Spleen (tissue), 11 donors: Measurements from ENCODE around the gene ELF1. TPM values are rescaled to one million over a fixed set of nuclear protein-coding genes. Genes with fewer than 3 reads are reported as not detected.

Source experiments
- DNase-seq: peaks from one replicate; pipeline ENCODE4 v3.0.0-alpha.2; 2020
- H3K27ac ChIP-seq, 8 donors: fragments of 200-600 bp; sonication (generic) in 7 of 8; 1 replicate in 4 of 8; 2 replicates in 4 of 8; pipeline versions ENCODE4 v1.5.0 to v1.8.0; 2016 to 2021; ENCODE audit warnings: inconsistent platforms in 4 of 8, mild to moderate bottlenecking in 4 of 8, moderate library complexity in 1 of 8
- H3K27me3 ChIP-seq, 7 donors: fragments of 200-600 bp; sonication (generic) in 6 of 7; replicated peaks in 1 of 7; 1 replicate in 4 of 7; 2 replicates in 3 of 7; pipeline versions ENCODE4 v1.5.0 to v1.8.0; 2016 to 2021; ENCODE audit warnings: inconsistent platforms in 3 of 7, mild to moderate bottlenecking in 1 of 7
- H3K36me3 ChIP-seq, 6 donors: fragments of 200-600 bp; sonication (generic) in 5 of 6; 1 replicate in 4 of 6; 2 replicates in 2 of 6; pipeline versions ENCODE4 v1.5.0 to v1.8.0; 2016 to 2021; ENCODE audit warnings: inconsistent platforms in 2 of 6
- H3K4me1 ChIP-seq, 6 donors: fragments of 200-600 bp; sonication (generic) in 5 of 6; 1 replicate in 3 of 6; 2 replicates in 3 of 6; pipeline versions ENCODE4 v1.5.0 to v1.8.0; 2016 to 2021; ENCODE audit warnings: inconsistent platforms in 3 of 6
- H3K4me3 ChIP-seq, 8 donors: fragments of 200-600 bp; sonication (generic) in 7 of 8; 1 replicate in 4 of 8; 2 replicates in 4 of 8; pipeline versions ENCODE4 v1.5.0 to v1.8.0; 2016 to 2021; ENCODE audit warnings: inconsistent platforms in 4 of 8, mild to moderate bottlenecking in 4 of 8, moderate library complexity in 2 of 8
- H3K9me3 ChIP-seq, 8 donors: fragments of 200-600 bp; sonication (generic) in 7 of 8; 1 replicate in 4 of 8; 2 replicates in 4 of 8; pipeline versions ENCODE4 v1.5.0 to v1.8.0; 2016 to 2021; ENCODE audit warnings: inconsistent platforms in 4 of 8
- POLR2A ChIP-seq, 3 donors: fragments of 450-650 bp; IDR thresholded peaks; one replicate each; pipeline ENCODE4 v1.5.1; 2017; ENCODE audit warnings: antibody characterized with exemption in 3 of 3, mild to moderate bottlenecking in 1 of 3
- POLR2AphosphoS5 ChIP-seq, 3 donors: sonication (generic); formaldehyde crosslinking; IDR thresholded peaks; one replicate each; pipeline ENCODE4 v1.5.1; 2017; ENCODE audit warnings: antibody characterized with exemption in 3 of 3
- WGBS, 5 donors: extraction: QIAGEN DNeasy Blood & Tissue Kit in 3 of 5; methylation state at CpG; one replicate each; pipeline versions ENCODE4 v1.1.5 to v1.1.7; 2013 to 2018; 5-methylcytosine and 5-hydroxymethylcytosine counted together
- intact Hi-C: fragments of 100-400 bp; cut with DNase I; formaldehyde crosslinking; loops from one replicate; pipeline ENCODE4 v1.15.0; 2023; ENCODE audit warnings: low total_unique reads
- polyA plus RNA-seq, 3 donors: library from polyadenylated mRNA; stranded (reverse); fragments of 200-250 nt; gene quantifications; one replicate each; pipeline ENCODE4 v1.2.1, GENCODE V29; 2013
- total RNA-seq, 7 donors: library from RNA; depleted of rRNA in 3 of 7; stranded (reverse); fragments of >200 nt in 3 of 7; fragmentation: NEBNext Ultra II Directional in 4 of 7; extraction: Animal tissue kit (Norgen Biotek cat#: 25700) in 4 of 7; gene quantifications; one replicate each; pipeline versions ENCODE4 v1.1.0 to v1.2.1, GENCODE V29; 2016 to 2021
- TF ChIP-seq, protein P1 (sequence below), 11 experiments: fragments of 200-600 bp in 7 of 11; fragments of 450-650 bp in 4 of 11; sonication (generic) in 4 of 11; IDR thresholded peaks in 8 of 11; conservative IDR thresholded peaks in 3 of 11; 1 replicate in 7 of 11; 2 replicates in 4 of 11; pipeline versions ENCODE4 v1.4.0 to v1.8.0; 2016 to 2021; ENCODE audit warnings: antibody characterized with exemption in 11 of 11, inconsistent platforms in 4 of 11, mild to moderate bottlenecking in 1 of 11
- donor health status: healthy with polysubstance abuse.
- donor health status: DM: no; HTN: no; CAD: no; lungs with moderate emphysema.
- donor health status: DM: no; HTN: no; CAD: no.
- donor health status: Bipolar disorder and iron deficiency.
- donor health status: healthy.
- donor health status: DM: no; HTN: no; CAD: no.
- donor health status: DM: yes; HTN: yes; CAD: no.

The ELF1 gene
- total and polyA plus RNA-seq, 10 donors: 18.0 to 146 (median 116) TPM

DNA sequence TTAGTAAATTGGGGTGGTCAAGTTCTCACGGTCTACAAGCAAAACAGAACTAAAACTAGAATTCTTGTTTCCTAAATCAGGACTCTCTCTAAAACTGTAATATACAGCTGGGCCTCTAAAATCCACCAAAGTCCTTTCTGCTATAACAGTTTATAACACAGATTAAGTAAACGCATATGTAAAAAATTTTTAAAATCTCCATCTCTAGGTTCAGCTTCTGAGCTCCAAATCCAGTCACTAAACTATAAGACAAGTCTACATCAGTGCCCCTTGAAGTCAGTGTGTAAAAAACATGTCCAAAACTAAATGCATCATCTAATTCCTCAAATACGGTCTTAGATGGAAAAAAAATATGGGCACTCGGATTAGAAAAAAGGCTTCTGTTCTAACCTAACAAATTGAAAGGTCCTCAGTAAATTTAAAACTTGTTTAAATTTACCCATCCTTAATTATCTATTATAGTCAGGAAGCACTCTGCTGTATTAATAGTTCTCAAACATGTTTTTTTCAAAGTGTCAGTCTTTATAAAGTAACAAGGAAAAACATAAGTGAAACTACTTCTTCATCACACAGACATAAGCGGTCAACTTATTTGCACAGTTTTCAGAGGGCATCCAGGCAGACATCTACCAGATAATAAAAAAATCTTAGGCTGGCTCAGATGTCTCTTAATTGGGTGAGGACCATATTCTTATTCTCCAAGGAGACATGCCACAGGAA lies 33.6 kb downstream of the ELF1 start:
- no peak for DNase-seq
- H3K36me3 ChIP-seq: no peaks in the 10 kb centered on the region
- H3K27me3 ChIP-seq: no peaks in the 10 kb centered on the region
- intact Hi-C loops: no loop called here
- H3K4me1 ChIP-seq: peaks cover 32 to 87% (median 66%) of the 10 kb centered on the region in 6 donors
- H3K9me3 ChIP-seq: no peaks in the 10 kb centered on the region
- WGBS, 5 donors: 20 to 32% (median 24%) methylated on average over 5 of the region's 5 CpGs
- TF ChIP-seq POLR2A (IDR thresholded peaks at IDR 0.05) (no peak), POLR2AphosphoS5 (IDR thresholded peaks at IDR 0.05) (no peak)
- TF ChIP-seq, protein P1, sequence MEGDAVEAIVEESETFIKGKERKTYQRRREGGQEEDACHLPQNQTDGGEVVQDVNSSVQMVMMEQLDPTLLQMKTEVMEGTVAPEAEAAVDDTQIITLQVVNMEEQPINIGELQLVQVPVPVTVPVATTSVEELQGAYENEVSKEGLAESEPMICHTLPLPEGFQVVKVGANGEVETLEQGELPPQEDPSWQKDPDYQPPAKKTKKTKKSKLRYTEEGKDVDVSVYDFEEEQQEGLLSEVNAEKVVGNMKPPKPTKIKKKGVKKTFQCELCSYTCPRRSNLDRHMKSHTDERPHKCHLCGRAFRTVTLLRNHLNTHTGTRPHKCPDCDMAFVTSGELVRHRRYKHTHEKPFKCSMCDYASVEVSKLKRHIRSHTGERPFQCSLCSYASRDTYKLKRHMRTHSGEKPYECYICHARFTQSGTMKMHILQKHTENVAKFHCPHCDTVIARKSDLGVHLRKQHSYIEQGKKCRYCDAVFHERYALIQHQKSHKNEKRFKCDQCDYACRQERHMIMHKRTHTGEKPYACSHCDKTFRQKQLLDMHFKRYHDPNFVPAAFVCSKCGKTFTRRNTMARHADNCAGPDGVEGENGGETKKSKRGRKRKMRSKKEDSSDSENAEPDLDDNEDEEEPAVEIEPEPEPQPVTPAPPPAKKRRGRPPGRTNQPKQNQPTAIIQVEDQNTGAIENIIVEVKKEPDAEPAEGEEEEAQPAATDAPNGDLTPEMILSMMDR (IDR thresholded peaks at IDR 0.05 in 8 of 11, conservative IDR thresholded peaks at IDR 0.05 in 3 of 11): no peak
- H3K4me3 ChIP-seq: peak overlapping the region in 3 of 8 donors; percentile 15 to 69 (median 32)
- H3K27ac ChIP-seq: peak overlapping the region; percentile 76 to 98 (median 94)

DNA sequence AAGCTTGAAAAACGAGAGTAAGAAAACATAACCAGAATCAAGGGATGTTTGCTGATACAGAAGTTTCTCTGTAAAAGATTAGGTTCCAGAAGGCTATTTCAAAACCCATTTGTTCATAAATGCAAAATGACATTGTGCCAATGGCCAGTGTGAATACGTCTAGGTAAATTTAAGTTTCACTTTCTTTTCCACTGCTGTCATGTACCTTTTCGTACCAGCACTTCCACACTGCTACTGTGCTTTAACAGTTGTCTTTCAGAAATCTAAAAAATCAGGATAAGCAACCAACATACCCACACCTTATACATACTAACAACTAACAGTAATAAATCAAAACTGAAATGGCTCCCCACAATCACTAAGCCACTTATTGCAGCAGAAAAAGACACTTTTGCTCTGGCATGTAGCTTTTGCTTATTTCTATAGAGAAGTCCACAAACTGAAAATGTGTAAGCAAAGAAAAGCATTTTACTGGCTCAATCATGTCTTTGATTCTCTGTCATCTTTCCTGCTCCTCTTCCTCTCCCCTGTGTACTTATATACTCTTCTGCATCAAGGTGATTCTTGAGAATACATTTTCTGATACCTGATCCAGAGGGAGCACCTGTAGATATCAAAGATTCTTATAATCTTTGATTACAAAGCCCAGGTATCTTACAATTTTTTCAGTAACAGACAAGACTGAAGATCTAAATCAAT lies 34.3 kb downstream of the ELF1 start:
- Histone ChIP-seq H3K36me3 (no peaks in the 10 kb centered on the region), H3K27me3 (no peaks in the 10 kb centered on the region), H3K4me1 (peaks cover 34 to 89% (median 63%) of the 10 kb centered on the region in 6 donors), H3K27ac (peak overlapping the region; percentile 76 to 98 (median 94)), H3K9me3 (no peaks in the 10 kb centered on the region), H3K4me3 (peak overlapping the region in 6 of 8 donors; percentile 9 to 69 (median 19))
- TF ChIP-seq POLR2AphosphoS5 (IDR thresholded peaks at IDR 0.05): no peak
- TF ChIP-seq, protein P1 (IDR thresholded peaks at IDR 0.05 in 8 of 11, conservative IDR thresholded peaks at IDR 0.05 in 3 of 11): no peak
- no peak for TF ChIP-seq POLR2A (IDR thresholded peaks at IDR 0.05)
- WGBS, 5 donors: 2 to 6% (median 4%) methylated on average over 3 of the region's 3 CpGs
- intact Hi-C loops: no loop called here
- no peak for DNase-seq

DNA sequence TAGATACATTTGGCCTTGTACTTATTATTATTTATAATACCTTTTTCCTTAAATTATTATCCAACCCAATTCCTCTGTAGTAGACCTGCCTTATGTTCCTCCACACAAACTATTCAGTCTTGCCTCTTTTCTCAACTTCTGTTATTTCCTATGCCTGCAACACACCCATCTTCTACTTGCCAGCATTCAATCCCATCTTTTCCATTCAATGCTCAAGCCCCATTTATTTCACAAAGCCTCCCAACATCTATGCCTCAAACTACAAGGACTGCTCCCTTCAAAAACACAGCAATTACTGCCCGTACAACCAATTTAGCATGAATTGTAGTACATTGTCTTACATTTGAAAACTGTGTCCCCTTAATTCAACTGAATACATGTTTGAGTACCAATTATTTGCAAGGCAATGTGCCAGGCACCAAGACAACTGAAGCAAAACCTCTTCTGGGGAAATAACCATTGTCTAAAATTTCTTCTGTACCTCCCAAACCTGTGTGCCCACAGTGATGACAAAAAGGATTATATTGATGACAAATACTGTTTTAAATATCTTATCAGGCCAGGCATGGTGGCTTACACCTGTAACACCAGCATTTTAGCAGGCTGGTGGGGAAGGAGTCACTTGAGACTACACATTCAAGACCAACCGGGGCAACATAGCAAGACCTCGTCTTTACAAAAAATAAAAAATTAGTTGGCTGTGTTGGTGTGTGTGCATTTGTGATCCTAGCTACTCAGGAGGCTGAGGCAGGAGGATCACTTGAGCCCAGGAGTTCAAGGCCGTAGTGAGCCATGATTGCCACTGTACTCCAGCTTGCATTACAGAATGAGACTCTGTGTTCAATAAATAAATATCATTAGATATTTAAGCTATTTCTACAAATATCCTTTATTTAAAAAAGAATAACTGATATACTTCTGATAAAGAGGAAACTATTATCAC lies 35.1 kb downstream of the ELF1 start:
- no peaks in the 10 kb centered on the region for H3K36me3 ChIP-seq
- no peaks in the 10 kb centered on the region for H3K27me3 ChIP-seq
- no peak for DNase-seq
- TF ChIP-seq POLR2A (IDR thresholded peaks at IDR 0.05) (no peak), POLR2AphosphoS5 (IDR thresholded peaks at IDR 0.05) (no peak)
- TF ChIP-seq, protein P1 (IDR thresholded peaks at IDR 0.05 in 8 of 11, conservative IDR thresholded peaks at IDR 0.05 in 3 of 11): no peak
- H3K4me1 ChIP-seq: peaks cover 39 to 89% (median 69%) of the 10 kb centered on the region in 6 donors
- intact Hi-C loops: no loop called here
- peak overlapping the region; percentile 76 to 98 (median 94) for H3K27ac ChIP-seq
- no peaks in the 10 kb centered on the region for H3K9me3 ChIP-seq
- peak overlapping the region in 6 of 8 donors; percentile 9 to 69 (median 19) for H3K4me3 ChIP-seq
- WGBS, 5 donors: 39 to 54% (median 45%) methylated on average over 4 of the region's 4 CpGs
